Thyroid gland (tissue), 4 donors: Measurements from ENCODE around the gene STIL. TPM values are rescaled to one million over a fixed set of nuclear protein-coding genes. Genes with fewer than 3 reads are reported as not detected.
A peak's percentile ranks its signal among the peaks of the same experiment; 100 is the strongest.

Experiments
- DNase-seq, 2 donors: peaks; one replicate each; pipeline ENCODE4 v3.0.0-alpha.2; 2019
- H3K27ac ChIP-seq, 3 donors: fragments of 200-600 bp; sonication (generic); 1 replicate in 2 of 3; 2 replicates in 1 of 3; pipeline ENCODE4 v1.5.1; 2016 to 2019; ENCODE audit warnings: mild to moderate bottlenecking in 1 of 3, moderate library complexity in 1 of 3
- H3K27me3 ChIP-seq: fragments of 200-600 bp; sonication (generic); one replicate; pipeline ENCODE4 v1.5.1; 2019
- H3K36me3 ChIP-seq, 2 donors: fragments of 200-600 bp; sonication (generic); one replicate each; pipeline ENCODE4 v1.5.1; 2016 to 2019
- H3K4me1 ChIP-seq, 2 donors: fragments of 200-600 bp; sonication (generic); one replicate each; pipeline ENCODE4 v1.5.1; 2017 to 2019
- H3K4me3 ChIP-seq, 3 donors: fragments of 200-600 bp; sonication (generic); replicated peaks in 1 of 3; 1 replicate in 2 of 3; 2 replicates in 1 of 3; pipeline ENCODE4 v1.5.1; 2016; ENCODE audit warnings: mild to moderate bottlenecking in 1 of 3
- H3K9me3 ChIP-seq: fragments of 200-600 bp; sonication (generic); one replicate; pipeline ENCODE4 v1.5.1; 2017
- CTCF ChIP-seq, 6 experiments: fragments of 200-600 bp in 3 of 6; fragments of 450-650 bp in 3 of 6; sonication (generic) in 3 of 6; IDR thresholded peaks; one replicate each; pipeline ENCODE4 v1.5.1; 2016 to 2019; ENCODE audit warnings: antibody characterized with exemption in 6 of 6, mild to moderate bottlenecking in 2 of 6, inconsistent platforms in 1 of 6, moderate library complexity in 1 of 6
- POLR2A ChIP-seq, 2 donors: fragments of 450-650 bp; IDR thresholded peaks; one replicate each; pipeline ENCODE4 v1.6.1; 2017; ENCODE audit warnings: antibody characterized with exemption in 2 of 2, mild to moderate bottlenecking in 2 of 2, moderate library complexity in 1 of 2
- WGBS, 2 donors: methylation state at CpG; one replicate each; pipeline ENCODE4 v1.1.5; 2017; 5-methylcytosine and 5-hydroxymethylcytosine counted together
- intact Hi-C: fragments of 100-400 bp; cut with DNase I; formaldehyde crosslinking; loops from one replicate; pipeline ENCODE4 v1.15.1; 2023
- total RNA-seq, 4 donors: library from RNA; depleted of rRNA; stranded (reverse); fragments of >200 nt; gene quantifications; one replicate each; pipeline ENCODE4 v1.2.3, GENCODE V29; 2016

Gene STIL
- total RNA-seq, 4 donors from 2014 or later, result 0.93 to 2.5 (median 1.6) TPM

- TF ChIP-seq POLR2A (IDR thresholded peaks at IDR 0.05) (no peak), CTCF (IDR thresholded peaks at IDR 0.05) (peak in 5 of 6 experiments; percentile 10 to 43 (median 32))
- WGBS, 2 donors, result 94 to 100% methylated on average over 1 of the region's 1 CpG
- Histone ChIP-seq H3K36me3 (no peaks in the 10 kb centered on the region), H3K9me3 (no peaks in the 10 kb centered on the region), H3K4me3 (no peak overlapping the region), H3K4me1 (no peaks in the 10 kb centered on the region), H3K27ac (no peak overlapping the region), H3K27me3 (no peaks in the 10 kb centered on the region)
- DNase-seq, result peak; percentile 8 to 14
- intact Hi-C loops, result no loop called here
Observed at GRCh38 chr1:47262787-47263413, 51.0 kb downstream of the STIL start.

- Histone ChIP-seq H3K27ac (no peak overlapping the region), H3K9me3 (no peaks in the 10 kb centered on the region), H3K4me1 (no peaks in the 10 kb centered on the region), H3K36me3 (no peaks in the 10 kb centered on the region), H3K27me3 (no peaks in the 10 kb centered on the region), H3K4me3 (no peak overlapping the region)
- intact Hi-C loops, result no loop called here
- TF ChIP-seq POLR2A (IDR thresholded peaks at IDR 0.05) (no peak), CTCF (IDR thresholded peaks at IDR 0.05) (no peak)
- DNase-seq, result no peak
- WGBS, 2 donors, result 77 to 85% methylated on average over 2 of the region's 2 CpGs
Observed at GRCh38 chr1:47257224-47257623, 56.7 kb downstream of the STIL start.

- Histone ChIP-seq H3K27ac (no peak overlapping the region), H3K36me3 (no peaks in the 10 kb centered on the region), H3K9me3 (no peaks in the 10 kb centered on the region), H3K27me3 (no peaks in the 10 kb centered on the region), H3K4me1 (no peaks in the 10 kb centered on the region), H3K4me3 (no peak overlapping the region)
- whole genome bisulfite sequencing, 2 donors, result 96 to 97% methylated on average over 5 of the region's 5 CpGs
- DNase-seq, result no peak
- intact Hi-C loops, result no loop called here
- no peak for TF ChIP-seq CTCF (IDR thresholded peaks at IDR 0.05)
- TF ChIP-seq POLR2A (IDR thresholded peaks at IDR 0.05), result no peak
Observed at GRCh38 chr1:47252795-47253194, 61.2 kb downstream of the STIL start.

GRCh38 chr1:47252369-47252768 is 61.6 kb downstream of the STIL start:
- Histone ChIP-seq H3K4me3 (no peak overlapping the region), H3K36me3 (no peaks in the 10 kb centered on the region), H3K4me1 (no peaks in the 10 kb centered on the region), H3K27ac (no peak overlapping the region), H3K9me3 (no peaks in the 10 kb centered on the region), H3K27me3 (no peaks in the 10 kb centered on the region)
- intact Hi-C loops, result no loop called here
- DNase-seq, result no peak
- TF ChIP-seq POLR2A (IDR thresholded peaks at IDR 0.05) (no peak), CTCF (IDR thresholded peaks at IDR 0.05) (no peak)
- WGBS, 2 donors, result 93 to 94% methylated on average over 1 of the region's 1 CpG

GRCh38 chr1:47249755-47250154 is 64.2 kb downstream of the STIL start:
- no peak for DNase-seq
- TF ChIP-seq POLR2A (IDR thresholded peaks at IDR 0.05) (no peak), CTCF (IDR thresholded peaks at IDR 0.05) (no peak)
- no peak overlapping the region for H3K4me3 ChIP-seq
- H3K27ac ChIP-seq, result no peak overlapping the region
- no peaks in the 10 kb centered on the region for H3K9me3 ChIP-seq
- H3K27me3 ChIP-seq, result no peaks in the 10 kb centered on the region
- intact Hi-C loops, result no loop called here
- WGBS, 2 donors, result 94 to 97% methylated on average over 3 of the region's 3 CpGs
- H3K36me3 ChIP-seq, result no peaks in the 10 kb centered on the region
- no peaks in the 10 kb centered on the region for H3K4me1 ChIP-seq
